ENCODE results near the gene FSTL5.

GRCh38 chr4:161721947-161722346, 441.9 kb downstream of the FSTL5 start:
- no peak for TF ChIP-seq CTCF (IDR thresholded peaks at IDR 0.05; ENCODE audit: borderline replicate concordance, extremely low read depth, low read length, poor library complexity, severe bottlenecking)
- no peak for TF ChIP-seq EZH2 (IDR thresholded peaks at IDR 0.05; ENCODE audit: borderline replicate concordance, low read depth, low read length, severe bottlenecking)

Measured in DND-41 (cell line).